Measurements from ENCODE around the gene ATF4. TPM values are rescaled to one million over a fixed set of nuclear protein-coding genes. Genes with fewer than 3 reads are reported as not detected.
"Not testable (repeated sequence)": the region's sequence is repeated elsewhere in the genome, so short reads cannot be mapped to it uniquely, and the experiment has no call there.

The ATF4 gene
- polyA plus RNA-seq, 1 donor from 2014 or later, result 394 TPM

GRCh38 chr22:39521106-39521885, 934 bp downstream of the ATF4 start:
- not testable (repeated sequence) for H3K36me3 ChIP-seq (ENCODE audit: insufficient read depth, low read length); H3K9me3 ChIP-seq (ENCODE audit: low read length); H3K9me2 ChIP-seq (ENCODE audit: insufficient read depth, low read length); H2AFZ ChIP-seq (ENCODE audit: low read depth, low read length); H3F3A ChIP-seq (ENCODE audit: insufficient read depth, low read length, poor library complexity, severe bottlenecking); H3K27me3 ChIP-seq (ENCODE audit: insufficient read depth, low read depth, low read length)
- Histone ChIP-seq H4K20me1 (ENCODE audit: insufficient read depth) (peaks cover 27% of the 10 kb centered on the region), H3K4me3 (ENCODE audit: low read length) (peak overlapping the region; percentile 78), H3K4me2 (ENCODE audit: low read length) (peak overlapping the region; percentile 65), H3K27ac (ENCODE audit: low read length) (peak overlapping the region; percentile 98), H3K9ac (ENCODE audit: low read length) (peak overlapping the region; percentile 100), H3K79me2 (replicated peaks; ENCODE audit: insufficient read depth, low read length) (peaks cover 54% of the 10 kb centered on the region)

- not testable (repeated sequence) for H3K27me3 ChIP-seq (ENCODE audit: insufficient read depth, low read depth, low read length); H3F3A ChIP-seq (ENCODE audit: insufficient read depth, low read length, poor library complexity, severe bottlenecking); H2AFZ ChIP-seq (ENCODE audit: low read depth, low read length); H3K36me3 ChIP-seq (ENCODE audit: insufficient read depth, low read length); H3K9me2 ChIP-seq (ENCODE audit: insufficient read depth, low read length); H3K9me3 ChIP-seq (ENCODE audit: low read length)
- Histone ChIP-seq H3K79me2 (replicated peaks; ENCODE audit: insufficient read depth, low read length) (peaks cover 54% of the 10 kb centered on the region), H3K27ac (ENCODE audit: low read length) (peak overlapping the region; percentile 98), H3K4me2 (ENCODE audit: low read length) (peak overlapping the region; percentile 65), H3K4me3 (ENCODE audit: low read length) (peak overlapping the region; percentile 78), H4K20me1 (ENCODE audit: insufficient read depth) (peaks cover 27% of the 10 kb centered on the region), H3K9ac (ENCODE audit: low read length) (peak overlapping the region; percentile 100)
Observed at GRCh38 chr22:39522091-39522490, 1.7 kb downstream of the ATF4 start.

GRCh38 chr22:39522567-39523300, 2.4 kb downstream of the ATF4 start:
- peaks cover 27% of the 10 kb centered on the region for H4K20me1 ChIP-seq (ENCODE audit: insufficient read depth)

More at GRCh38 chr22:39522567-39523300, 2.4 kb downstream of the ATF4 start:
- no peak overlapping the region for H3K27ac ChIP-seq (ENCODE audit: low read length)
- H3K4me2 ChIP-seq (ENCODE audit: low read length), result peak overlapping the region; percentile 8
- no peaks in the 10 kb centered on the region for H3K27me3 ChIP-seq (ENCODE audit: insufficient read depth, low read depth, low read length)
- H3K36me3 ChIP-seq (ENCODE audit: insufficient read depth, low read length), result peaks cover 4% of the 10 kb centered on the region
- H3K9ac ChIP-seq (ENCODE audit: low read length), result peak overlapping the region; percentile 53
- H3K9me2 ChIP-seq (ENCODE audit: insufficient read depth, low read length), result no peaks in the 10 kb centered on the region
- H3F3A ChIP-seq (ENCODE audit: insufficient read depth, low read length, poor library complexity, severe bottlenecking), result peaks cover 4% of the 10 kb centered on the region
- TF ChIP-seq TAF1 (IDR thresholded peaks at IDR 0.05; ENCODE audit: low read depth), result no peak
- TF ChIP-seq SMC3 (conservative IDR thresholded peaks at IDR 0.05; ENCODE audit: poor library complexity), result no peak
- TF ChIP-seq MXI1 (conservative IDR thresholded peaks at IDR 0.05; ENCODE audit: poor library complexity, severe bottlenecking), result no peak
- TF ChIP-seq POLR2AphosphoS5 (IDR thresholded peaks at IDR 0.05), result no peak
- no peak for TF ChIP-seq EZH2 (IDR thresholded peaks at IDR 0.05; ENCODE audit: borderline replicate concordance, insufficient read depth, low read length, poor library complexity, severe bottlenecking)
- TF ChIP-seq CTCF (IDR thresholded peaks at IDR 0.05; ENCODE audit: poor library complexity, severe bottlenecking), result no peak
- no peak for TF ChIP-seq RAD21 (conservative IDR thresholded peaks at IDR 0.05)
- no peak for TF ChIP-seq EP300 (conservative IDR thresholded peaks at IDR 0.05; ENCODE audit: poor library complexity, severe bottlenecking)
- no peak for TF ChIP-seq REST (IDR thresholded peaks at IDR 0.05; ENCODE audit: borderline replicate concordance)
- peaks cover 54% of the 10 kb centered on the region for H3K79me2 ChIP-seq (replicated peaks; ENCODE audit: insufficient read depth, low read length)
- H3K4me3 ChIP-seq (ENCODE audit: low read length), result peak overlapping the region; percentile 78
- H2AFZ ChIP-seq (ENCODE audit: low read depth, low read length), result no peak overlapping the region
- no peaks in the 10 kb centered on the region for H3K9me3 ChIP-seq (ENCODE audit: low read length)
